ENCODE measurements around the gene GLA.

GLA gene

DNA sequence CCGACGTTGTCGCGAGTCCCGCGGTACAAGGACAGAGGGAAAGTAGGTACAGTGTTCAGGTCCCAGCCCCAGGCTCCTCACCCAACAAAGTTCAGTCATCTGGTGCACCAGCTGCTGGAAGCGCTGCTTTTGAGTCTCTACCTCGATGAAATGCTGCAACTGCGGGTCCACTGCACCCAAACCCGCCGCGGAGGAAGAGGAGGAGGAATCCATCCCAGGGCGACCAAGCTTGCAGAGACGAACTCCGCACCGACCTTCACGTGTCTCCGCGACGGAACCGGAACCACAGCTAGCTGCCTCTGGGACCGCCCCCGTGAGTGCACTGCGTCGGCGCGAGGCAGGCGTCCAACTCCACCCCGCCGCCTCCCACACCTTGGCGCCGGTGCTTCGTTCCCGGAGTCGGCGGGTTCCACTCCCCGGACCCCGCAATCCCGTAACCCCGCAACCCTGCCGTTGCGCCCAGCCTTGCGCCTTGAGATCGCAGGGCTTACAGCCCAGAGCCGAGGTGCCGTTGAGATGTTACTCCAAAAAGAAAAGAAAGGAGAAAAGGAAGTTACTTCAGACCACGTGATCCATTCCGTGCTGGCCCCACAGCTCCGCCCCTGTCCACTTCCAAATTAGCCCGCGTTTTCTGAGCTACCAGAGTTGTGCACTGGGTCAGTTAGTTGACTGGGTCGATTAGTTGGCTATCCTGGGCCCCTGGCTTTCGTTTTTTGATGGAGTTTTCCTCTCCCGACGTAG, 59.1 kb downstream of the GLA start, which contains the start of gene TIMM8A:
Gene TIMM8A (minus strand): TSS at position 291 of the 741 bp plus-strand sequence. CDS start 78 bp downstream, at position 213.
- peak; percentile 68 for DNase-seq (ENCODE audit: low spot score)

DNA sequence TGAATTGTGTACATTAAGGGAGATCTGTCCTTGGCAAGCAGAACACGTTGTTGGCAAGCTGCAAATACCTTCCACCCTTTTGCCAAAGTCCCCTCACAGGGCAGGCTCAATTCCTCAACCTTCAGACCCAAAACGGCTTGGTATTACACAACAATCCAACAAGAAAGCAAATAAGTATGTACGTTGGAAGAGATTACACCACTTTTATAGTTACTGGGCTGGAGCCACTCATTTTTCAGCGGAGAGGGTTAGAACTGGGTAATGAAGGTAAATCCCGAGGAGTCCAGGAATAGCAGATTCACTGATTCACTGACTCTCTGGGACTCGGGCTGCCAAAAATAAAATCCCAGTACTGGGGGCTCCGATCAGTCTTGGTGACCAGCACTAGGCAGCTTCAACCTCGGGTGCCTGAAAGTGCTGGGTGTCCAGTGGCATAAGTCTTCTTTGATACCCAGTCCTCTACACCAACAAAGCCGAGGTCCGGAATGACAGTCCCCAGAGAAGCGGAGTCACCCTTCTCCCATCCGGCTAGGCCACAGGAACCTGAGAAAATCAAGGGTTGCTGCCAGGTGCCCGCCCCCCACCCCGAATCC, 59.8 kb downstream of the GLA start:
- no peak for DNase-seq (ENCODE audit: low spot score)
